ENCODE measurements around the gene CEP85. TPM values are rescaled to one million over a fixed set of nuclear protein-coding genes. Genes with fewer than 3 reads are reported as not detected.

Gene CEP85
- total and polyA plus RNA-seq, 9 of the 15 experiments (the other 6 are each of a cell fraction or from before 2014, with no cell fraction given), result 42.1 to 140 (median 92.6) TPM

GRCh38 chr1:26274801-26275425, 40.9 kb downstream of the CEP85 start (continued):
- TF ChIP-seq PRDM10 (IDR thresholded peaks at IDR 0.05; ENCODE audit: partially characterized antibody) (peak; percentile 28), ZBTB34 (CRISPR knock-in tag; IDR thresholded peaks at IDR 0.05) (no peak), PTRF (tag; IDR thresholded peaks at IDR 0.05) (no peak), HCFC1 (IDR thresholded peaks at IDR 0.05; ENCODE audit: low read depth, low read length) (no peak), SOX6 (IDR thresholded peaks at IDR 0.05) (no peak), KAT2B (IDR thresholded peaks at IDR 0.05; ENCODE audit: low read depth, low read length) (no peak), FOXJ3 (CRISPR knock-in tag; IDR thresholded peaks at IDR 0.05) (no peak), CEBPG (CRISPR knock-in tag; IDR thresholded peaks at IDR 0.05) (no peak; the same call in 1 of the 2 replicates), CEBPG (tag; conservative IDR thresholded peaks at IDR 0.05 in 1 of 2, IDR thresholded peaks at IDR 0.05 in 1 of 2) (peak; percentile 71 to 79), FIP1L1 (IDR thresholded peaks at IDR 0.05; ENCODE audit: low read depth, low read length, poor library complexity, severe bottlenecking) (no peak), SMARCA5 (IDR thresholded peaks at IDR 0.05) (no peak), ZNF408 (CRISPR knock-in tag; IDR thresholded peaks at IDR 0.05; ENCODE audit: low read depth) (no peak), TARDBP (IDR thresholded peaks at IDR 0.05) (no peak)
- TF ChIP-seq, protein P1, sequence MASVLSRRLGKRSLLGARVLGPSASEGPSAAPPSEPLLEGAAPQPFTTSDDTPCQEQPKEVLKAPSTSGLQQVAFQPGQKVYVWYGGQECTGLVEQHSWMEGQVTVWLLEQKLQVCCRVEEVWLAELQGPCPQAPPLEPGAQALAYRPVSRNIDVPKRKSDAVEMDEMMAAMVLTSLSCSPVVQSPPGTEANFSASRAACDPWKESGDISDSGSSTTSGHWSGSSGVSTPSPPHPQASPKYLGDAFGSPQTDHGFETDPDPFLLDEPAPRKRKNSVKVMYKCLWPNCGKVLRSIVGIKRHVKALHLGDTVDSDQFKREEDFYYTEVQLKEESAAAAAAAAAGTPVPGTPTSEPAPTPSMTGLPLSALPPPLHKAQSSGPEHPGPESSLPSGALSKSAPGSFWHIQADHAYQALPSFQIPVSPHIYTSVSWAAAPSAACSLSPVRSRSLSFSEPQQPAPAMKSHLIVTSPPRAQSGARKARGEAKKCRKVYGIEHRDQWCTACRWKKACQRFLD (CRISPR knock-in tag; IDR thresholded peaks at IDR 0.05), result peak; percentile 8; the same call in 1 of the 2 replicates
- TF ChIP-seq, protein P2, sequence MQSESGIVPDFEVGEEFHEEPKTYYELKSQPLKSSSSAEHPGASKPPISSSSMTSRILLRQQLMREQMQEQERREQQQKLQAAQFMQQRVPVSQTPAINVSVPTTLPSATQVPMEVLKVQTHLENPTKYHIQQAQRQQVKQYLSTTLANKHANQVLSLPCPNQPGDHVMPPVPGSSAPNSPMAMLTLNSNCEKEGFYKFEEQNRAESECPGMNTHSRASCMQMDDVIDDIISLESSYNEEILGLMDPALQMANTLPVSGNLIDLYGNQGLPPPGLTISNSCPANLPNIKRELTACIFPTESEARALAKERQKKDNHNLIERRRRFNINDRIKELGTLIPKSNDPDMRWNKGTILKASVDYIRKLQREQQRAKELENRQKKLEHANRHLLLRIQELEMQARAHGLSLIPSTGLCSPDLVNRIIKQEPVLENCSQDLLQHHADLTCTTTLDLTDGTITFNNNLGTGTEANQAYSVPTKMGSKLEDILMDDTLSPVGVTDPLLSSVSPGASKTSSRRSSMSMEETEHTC (IDR thresholded peaks at IDR 0.05), result no peak
- TF ChIP-seq, protein P3, sequence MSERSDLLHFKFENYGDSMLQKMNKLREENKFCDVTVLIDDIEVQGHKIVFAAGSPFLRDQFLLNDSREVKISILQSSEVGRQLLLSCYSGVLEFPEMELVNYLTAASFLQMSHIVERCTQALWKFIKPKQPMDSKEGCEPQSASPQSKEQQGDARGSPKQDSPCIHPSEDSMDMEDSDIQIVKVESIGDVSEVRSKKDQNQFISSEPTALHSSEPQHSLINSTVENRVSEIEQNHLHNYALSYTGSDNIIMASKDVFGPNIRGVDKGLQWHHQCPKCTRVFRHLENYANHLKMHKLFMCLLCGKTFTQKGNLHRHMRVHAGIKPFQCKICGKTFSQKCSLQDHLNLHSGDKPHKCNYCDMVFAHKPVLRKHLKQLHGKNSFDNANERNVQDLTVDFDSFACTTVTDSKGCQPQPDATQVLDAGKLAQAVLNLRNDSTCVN (CRISPR knock-in tag; IDR thresholded peaks at IDR 0.05), result no peak
- TF ChIP-seq, protein P4, sequence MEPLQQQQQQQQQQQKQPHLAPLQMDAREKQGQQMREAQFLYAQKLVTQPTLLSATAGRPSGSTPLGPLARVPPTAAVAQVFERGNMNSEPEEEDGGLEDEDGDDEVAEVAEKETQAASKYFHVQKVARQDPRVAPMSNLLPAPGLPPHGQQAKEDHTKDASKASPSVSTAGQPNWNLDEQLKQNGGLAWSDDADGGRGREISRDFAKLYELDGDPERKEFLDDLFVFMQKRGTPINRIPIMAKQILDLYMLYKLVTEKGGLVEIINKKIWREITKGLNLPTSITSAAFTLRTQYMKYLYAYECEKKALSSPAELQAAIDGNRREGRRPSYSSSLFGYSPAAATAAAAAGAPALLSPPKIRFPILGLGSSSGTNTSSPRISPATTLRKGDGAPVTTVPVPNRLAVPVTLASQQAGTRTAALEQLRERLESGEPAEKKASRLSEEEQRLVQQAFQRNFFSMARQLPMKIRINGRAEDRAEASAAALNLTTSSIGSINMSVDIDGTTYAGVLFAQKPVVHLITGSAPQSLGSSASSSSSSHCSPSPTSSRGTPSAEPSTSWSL (CRISPR knock-in tag; IDR thresholded peaks at IDR 0.05; ENCODE audit: borderline replicate concordance), result no peak

Measured in K562 (cell line).